ENCODE measurements around the gene MORC1.

DNA sequence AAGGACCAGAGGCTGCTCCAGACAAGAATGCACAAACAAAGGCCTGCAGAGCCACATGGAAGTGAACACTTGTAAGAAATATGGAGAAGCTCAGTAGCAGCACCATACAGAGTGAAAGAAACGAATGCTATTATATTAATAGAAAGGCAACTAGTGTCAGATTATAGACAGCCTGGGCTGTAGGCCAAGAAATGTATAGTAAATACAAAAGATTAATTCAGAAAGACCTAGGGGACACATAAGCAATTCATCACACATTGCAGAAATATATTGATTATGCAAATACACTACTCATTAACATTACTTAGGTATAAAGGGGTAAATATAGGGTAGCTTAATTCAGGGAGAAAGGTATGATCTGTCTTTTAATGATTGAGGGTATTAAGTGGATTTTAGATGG, 94.8 kb downstream of the MORC1 start:
- TF ChIP-seq CTCF (IDR thresholded peaks at IDR 0.05; ENCODE audit: low read depth, low read length, missing input control) (no peak), TAF1 (conservative IDR thresholded peaks at IDR 0.05) (no peak), ZBTB33 (IDR thresholded peaks at IDR 0.05) (no peak), MAX (IDR thresholded peaks at IDR 0.05) (no peak), YY1 (IDR thresholded peaks at IDR 0.05) (no peak), RAD21 (IDR thresholded peaks at IDR 0.05) (no peak), JUND (IDR thresholded peaks at IDR 0.05) (no peak), GABPA (IDR thresholded peaks at IDR 0.05 in 1 of 2, conservative IDR thresholded peaks at IDR 0.05 in 1 of 2) (no peak), REST (IDR thresholded peaks at IDR 0.05) (no peak), SP1 (IDR thresholded peaks at IDR 0.05) (no peak), RXRA (IDR thresholded peaks at IDR 0.05) (no peak), EGR1 (IDR thresholded peaks at IDR 0.05; ENCODE audit: low read depth in 2 of 2) (no peak)
- TF ChIP-seq, protein P1, sequence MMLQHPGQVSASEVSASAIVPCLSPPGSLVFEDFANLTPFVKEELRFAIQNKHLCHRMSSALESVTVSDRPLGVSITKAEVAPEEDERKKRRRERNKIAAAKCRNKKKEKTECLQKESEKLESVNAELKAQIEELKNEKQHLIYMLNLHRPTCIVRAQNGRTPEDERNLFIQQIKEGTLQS (IDR thresholded peaks at IDR 0.05), result no peak

All from liver (tissue), 3 donors.